Fibroblast of lung (primary cell): Measurements from ENCODE around the gene ALDOB. TPM values are rescaled to one million over a fixed set of nuclear protein-coding genes. Genes with fewer than 3 reads are reported as not detected.
A peak's percentile ranks its signal among the peaks of the same experiment; 100 is the strongest.

Source experiments
- DNase-seq, 2 donors: peaks; one replicate each; pipeline versions ENCODE4 v3.0.0 to v3.0.0-alpha.2; 2010; ENCODE audit warnings: low read depth in 2 of 2
- H2AFZ ChIP-seq: 2 replicates; pipeline ENCODE4 v1.5.1; 2012; ENCODE audit warnings: low read length, control low read depth, inconsistent platforms
- H3K27ac ChIP-seq: 2 replicates; pipeline ENCODE4 v1.5.1; 2011; ENCODE audit warnings: low read length, control low read depth; ENCODE audit not compliant: insufficient read depth
- H3K27me3 ChIP-seq: 2 replicates; pipeline ENCODE4 v1.5.1; 2011; ENCODE audit warnings: mild to moderate bottlenecking, low read length; ENCODE audit not compliant: control insufficient read depth, insufficient read depth
- H3K36me3 ChIP-seq: 2 replicates; pipeline ENCODE4 v1.5.1; 2011; ENCODE audit warnings: low read length; ENCODE audit not compliant: control insufficient read depth, insufficient read depth
- H3K4me1 ChIP-seq: 2 replicates; pipeline ENCODE4 v1.5.1; 2011; ENCODE audit warnings: low read length; ENCODE audit not compliant: control insufficient read depth, insufficient read depth; ENCODE audit errors: extremely low read depth
- H3K4me2 ChIP-seq: 2 replicates; pipeline ENCODE4 v1.5.1; 2011; ENCODE audit warnings: low read length, control low read depth; ENCODE audit not compliant: insufficient read depth; ENCODE audit errors: extremely low read depth
- H3K4me3 ChIP-seq, 4 experiments: fragments of 200-600 bp in 1 of 4; sonication (generic) in 1 of 4; replicated peaks in 1 of 4; 2 replicates each; pipeline ENCODE4 v1.5.1; 2011 to 2016; ENCODE audit warnings: low read length in 4 of 4, low read depth in 3 of 4, mild to moderate bottlenecking in 3 of 4, control low read depth in 2 of 4, inconsistent platforms in 1 of 4, mixed read lengths in 1 of 4; ENCODE audit not compliant: insufficient read depth in 1 of 4; ENCODE audit errors: control extremely low read depth in 1 of 4
- H3K79me2 ChIP-seq: 2 replicates; pipeline ENCODE4 v1.5.1; 2012; ENCODE audit warnings: mild to moderate bottlenecking, low read length, inconsistent platforms; ENCODE audit not compliant: control insufficient read depth, insufficient read depth
- H3K9ac ChIP-seq: 2 replicates; pipeline ENCODE4 v1.5.1; 2011; ENCODE audit warnings: mild to moderate bottlenecking, low read length, control low read depth; ENCODE audit not compliant: insufficient read depth
- H3K9me3 ChIP-seq: 2 replicates; pipeline ENCODE4 v1.5.1; 2012; ENCODE audit warnings: low read depth, low read length; ENCODE audit not compliant: control insufficient read depth, insufficient read depth
- H4K20me1 ChIP-seq: 2 replicates; pipeline ENCODE4 v1.5.1; 2011; ENCODE audit warnings: low read length; ENCODE audit not compliant: control insufficient read depth, insufficient read depth; ENCODE audit errors: extremely low read depth
- EZH2 ChIP-seq: IDR thresholded peaks from 2 replicates; pipeline ENCODE4 v1.5.1; 2012; ENCODE audit warnings: low read length, control low read depth, mild to moderate bottlenecking; ENCODE audit errors: missing control alignments
- polyA plus RNA-seq, 2 donors: library from polyadenylated mRNA; depleted of rRNA in 1 of 2; stranded (reverse) in 1 of 2; unstranded in 1 of 2; fragments of >200 nt; gene quantifications; 2 replicates each; pipeline ENCODE4 v1.2.1, GENCODE V29; 2011 to 2012; ENCODE audit warnings: missing spikeins in 1 of 2
- total RNA-seq: library from RNA; depleted of rRNA; stranded (reverse); fragments of >200 nt; gene quantifications from 2 replicates; pipeline ENCODE4 v1.2.1, GENCODE V29; 2014
- TF ChIP-seq, protein P1 (sequence below), 2 donors: IDR thresholded peaks in 1 of 2; conservative IDR thresholded peaks in 1 of 2; 1 replicate in 1 of 2; 2 replicates in 1 of 2; pipeline ENCODE4 v1.5.1; 2011 to 2012; ENCODE audit warnings: low read length in 2 of 2, control low read depth in 1 of 2, inconsistent platforms in 1 of 2, low read depth in 1 of 2, mild to moderate bottlenecking in 1 of 2

Gene ALDOB
- total and polyA plus RNA-seq, 2 donors (not counting 1 experiment from before 2014, with no cell fraction given): not detected

DNA sequence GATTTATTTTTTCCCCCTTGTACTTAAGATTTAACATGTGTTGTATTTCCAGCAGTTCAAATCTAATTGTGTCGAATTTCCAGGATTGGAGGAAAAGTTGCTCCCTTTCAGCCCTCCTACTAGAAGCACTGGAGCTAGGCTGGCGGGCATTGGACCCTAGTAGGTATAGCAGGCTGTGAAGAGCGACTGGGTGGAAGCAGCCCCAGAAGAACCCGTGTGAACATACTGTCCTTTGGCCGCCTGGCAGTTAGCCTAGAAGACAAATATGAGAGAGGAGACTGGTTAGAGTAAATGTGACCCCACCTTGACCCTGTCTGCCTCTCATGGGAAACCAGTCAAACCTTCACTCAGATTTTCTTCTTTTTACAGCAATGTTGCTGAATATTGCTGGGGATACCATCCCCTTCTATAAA, 13.9 kb downstream of the ALDOB start:
- H3K9ac ChIP-seq: no peak overlapping the region
- H3K79me2 ChIP-seq: no peaks in the 10 kb centered on the region
- H3K36me3 ChIP-seq: no peaks in the 10 kb centered on the region
- DNase-seq: no peak
- H3K27ac ChIP-seq: no peak overlapping the region
- H3K27me3 ChIP-seq: no peaks in the 10 kb centered on the region
- H3K4me2 ChIP-seq: no peak overlapping the region
- H2AFZ ChIP-seq: no peak overlapping the region
- H3K9me3 ChIP-seq: no peaks in the 10 kb centered on the region
- no peaks in the 10 kb centered on the region for H3K4me1 ChIP-seq
- TF ChIP-seq EZH2: no peak
- TF ChIP-seq, protein P1, sequence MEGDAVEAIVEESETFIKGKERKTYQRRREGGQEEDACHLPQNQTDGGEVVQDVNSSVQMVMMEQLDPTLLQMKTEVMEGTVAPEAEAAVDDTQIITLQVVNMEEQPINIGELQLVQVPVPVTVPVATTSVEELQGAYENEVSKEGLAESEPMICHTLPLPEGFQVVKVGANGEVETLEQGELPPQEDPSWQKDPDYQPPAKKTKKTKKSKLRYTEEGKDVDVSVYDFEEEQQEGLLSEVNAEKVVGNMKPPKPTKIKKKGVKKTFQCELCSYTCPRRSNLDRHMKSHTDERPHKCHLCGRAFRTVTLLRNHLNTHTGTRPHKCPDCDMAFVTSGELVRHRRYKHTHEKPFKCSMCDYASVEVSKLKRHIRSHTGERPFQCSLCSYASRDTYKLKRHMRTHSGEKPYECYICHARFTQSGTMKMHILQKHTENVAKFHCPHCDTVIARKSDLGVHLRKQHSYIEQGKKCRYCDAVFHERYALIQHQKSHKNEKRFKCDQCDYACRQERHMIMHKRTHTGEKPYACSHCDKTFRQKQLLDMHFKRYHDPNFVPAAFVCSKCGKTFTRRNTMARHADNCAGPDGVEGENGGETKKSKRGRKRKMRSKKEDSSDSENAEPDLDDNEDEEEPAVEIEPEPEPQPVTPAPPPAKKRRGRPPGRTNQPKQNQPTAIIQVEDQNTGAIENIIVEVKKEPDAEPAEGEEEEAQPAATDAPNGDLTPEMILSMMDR (conservative IDR thresholded peaks at IDR 0.05 in 1 of 2, IDR thresholded peaks at IDR 0.05 in 1 of 2; ENCODE audit: low read depth in 1 of 2, low read length in 2 of 2): no peak
- H3K4me3 ChIP-seq: no peak overlapping the region
- no peaks in the 10 kb centered on the region for H4K20me1 ChIP-seq

DNA sequence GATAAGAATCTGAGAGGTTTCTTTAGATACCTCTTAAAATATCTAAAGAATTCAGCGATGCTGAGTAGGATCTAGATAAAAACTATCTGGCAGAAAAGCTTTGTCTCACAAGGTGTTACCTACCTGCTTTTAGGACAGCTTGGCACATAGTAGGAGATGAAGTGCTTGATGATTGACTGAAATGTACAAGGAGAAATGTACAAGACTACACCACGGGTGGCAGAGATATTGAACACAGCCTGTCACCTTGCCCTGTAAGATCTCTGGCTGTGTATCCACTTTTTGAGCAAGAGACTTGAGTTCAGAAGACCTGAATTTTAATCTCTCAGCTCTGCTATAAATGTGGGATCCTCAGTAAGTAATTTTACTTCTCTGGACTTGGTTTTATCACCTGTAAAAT, 15.7 kb downstream of the ALDOB start:
- H3K9me3 ChIP-seq: no peaks in the 10 kb centered on the region

DNA sequence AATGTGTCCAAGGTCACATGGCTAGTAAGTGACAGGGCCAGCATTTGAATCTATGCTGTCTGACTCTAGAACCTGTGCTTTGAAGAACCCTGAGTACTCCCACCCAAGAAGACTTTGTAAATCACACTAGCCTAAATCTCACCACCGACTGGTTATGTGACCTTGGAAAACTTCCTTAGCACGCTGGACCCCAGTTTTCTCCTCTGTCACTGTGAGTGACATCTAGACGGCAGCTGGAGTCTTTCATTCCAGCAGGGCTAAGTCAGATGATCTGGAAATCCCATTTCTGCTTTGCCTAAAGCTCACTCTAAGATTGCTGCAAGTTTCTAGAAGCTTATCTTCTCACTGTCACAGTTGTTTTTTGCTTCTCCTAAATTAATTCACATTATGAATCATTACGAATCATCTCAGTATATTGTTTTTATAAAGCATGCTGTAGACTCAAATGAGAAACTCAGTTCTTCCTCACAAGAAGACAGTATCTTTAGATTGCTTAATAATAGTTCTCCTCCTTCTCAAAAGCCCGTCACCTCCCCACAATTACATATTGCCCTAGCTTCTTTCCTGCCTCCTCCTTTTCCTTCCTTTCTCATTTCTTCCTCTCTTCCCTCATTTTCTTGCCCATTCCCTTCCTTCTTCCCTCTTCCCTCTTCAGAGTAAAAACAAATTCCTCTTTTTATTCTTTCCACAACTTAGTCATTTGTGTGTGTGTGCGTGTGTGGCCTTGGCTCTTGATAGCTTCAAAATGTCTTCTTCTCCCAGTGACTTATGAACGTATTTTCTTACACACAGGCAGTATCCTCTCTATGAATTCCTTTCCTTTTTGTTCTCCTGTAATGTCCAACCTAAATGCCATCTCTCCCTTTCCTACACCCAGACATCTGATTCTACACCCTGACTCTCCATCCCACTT, 16.8 kb downstream of the ALDOB start:
- H3K4me2 ChIP-seq: no peak overlapping the region
- H3K4me1 ChIP-seq: no peaks in the 10 kb centered on the region
- no peaks in the 10 kb centered on the region for H4K20me1 ChIP-seq
- no peaks in the 10 kb centered on the region for H3K9me3 ChIP-seq
- H3K79me2 ChIP-seq: no peaks in the 10 kb centered on the region
- no peak overlapping the region for H2AFZ ChIP-seq
- no peak overlapping the region for H3K4me3 ChIP-seq
- no peak overlapping the region for H3K9ac ChIP-seq
- no peaks in the 10 kb centered on the region for H3K36me3 ChIP-seq
- H3K27ac ChIP-seq: no peak overlapping the region
- TF ChIP-seq EZH2: no peak
- TF ChIP-seq, protein P1 (conservative IDR thresholded peaks at IDR 0.05 in 1 of 2, IDR thresholded peaks at IDR 0.05 in 1 of 2; ENCODE audit: low read depth in 1 of 2, low read length in 2 of 2): no peak
- DNase-seq: peak; percentile 37 to 40
- H3K27me3 ChIP-seq: no peaks in the 10 kb centered on the region

More for the DNA sequence above, 15.7 kb downstream of the ALDOB start:
- no peak overlapping the region for H3K4me2 ChIP-seq
- H3K9ac ChIP-seq: no peak overlapping the region
- TF ChIP-seq EZH2: no peak
- TF ChIP-seq, protein P1 (conservative IDR thresholded peaks at IDR 0.05 in 1 of 2, IDR thresholded peaks at IDR 0.05 in 1 of 2; ENCODE audit: low read depth in 1 of 2, low read length in 2 of 2): no peak
- H3K27ac ChIP-seq: no peak overlapping the region
- H3K4me3 ChIP-seq: no peak overlapping the region
- H3K36me3 ChIP-seq: no peaks in the 10 kb centered on the region
- no peaks in the 10 kb centered on the region for H4K20me1 ChIP-seq
- no peaks in the 10 kb centered on the region for H3K79me2 ChIP-seq
- H3K27me3 ChIP-seq: no peaks in the 10 kb centered on the region
- no peak overlapping the region for H2AFZ ChIP-seq
- DNase-seq: no peak
- no peaks in the 10 kb centered on the region for H3K4me1 ChIP-seq
